GM19455 (cell line): ENCODE measurements around the gene DIPK2B.

ENCODE experiments used
- ATAC-seq: cut with Tn5 transposase; IDR thresholded peaks from one replicate; pipeline ENCODE4 v1.9.1; 2021; ENCODE audit not compliant: unreplicated experiment

The DIPK2B gene

GRCh38 chrX:45164021-45164621 lies 36.6 kb downstream of the DIPK2B start:
- ATAC-seq: no peak

GRCh38 chrX:45157647-45158046 lies 43.0 kb downstream of the DIPK2B start:
- no peak for ATAC-seq

DNA sequence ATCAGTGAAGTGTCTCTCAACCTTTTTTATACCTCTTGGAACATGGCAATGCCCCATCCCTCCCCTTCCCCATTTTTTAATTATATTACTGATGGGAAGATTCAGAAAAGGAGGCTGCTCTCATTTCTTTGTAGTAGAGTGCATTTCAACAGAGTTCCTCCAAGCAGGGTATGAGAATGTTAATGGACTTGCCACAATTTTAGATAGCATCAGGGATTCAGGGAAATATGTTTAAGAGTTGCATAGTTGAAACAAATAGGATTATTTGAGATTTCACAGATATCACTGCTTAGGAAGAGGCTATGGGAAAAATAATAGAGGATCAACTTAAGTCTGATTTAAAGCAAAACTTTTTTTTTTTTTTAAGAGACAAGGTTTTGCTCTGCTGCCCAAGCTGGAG lies 46.2 kb downstream of the DIPK2B start:
- ATAC-seq: no peak

- no peak for ATAC-seq
Observed at GRCh38 chrX:45154033-45154360, 46.7 kb downstream of the DIPK2B start.
